Endometrial microvascular endothelial cells (primary cell): ENCODE data around the gene LUC7L2. TPM values are rescaled to one million over a fixed set of nuclear protein-coding genes. Genes with fewer than 3 reads are reported as not detected.
"Not testable (repeated sequence)": the region's sequence is repeated elsewhere in the genome, so short reads cannot be mapped to it uniquely, and the experiment has no call there.

ENCODE experiments used
- in situ Hi-C: cut with HindIII; loops from 2 replicates; pipeline ENCODE4 v1.10.0; 2017; ENCODE audit warnings: low sequenced_read_pairs, low pct_unique_long_range_greater_than_20kb; ENCODE audit errors: inconsistent ontology term
- total RNA-seq: library from RNA; depleted of rRNA; stranded (reverse); fragments of >200 nt; gene quantifications from one replicate; pipeline ENCODE4 v1.2.3, GENCODE V29; 2015; ENCODE audit errors: inconsistent ontology term

The LUC7L2 gene
- total RNA-seq, 1 donor from 2014 or later = 42.9 TPM

GRCh38 chr7:139468281-139468680 is 108.6 kb downstream of the LUC7L2 start:
- in situ Hi-C loops = not testable (repeated sequence)

GRCh38 chr7:139471740-139472353 is 112.2 kb downstream of the LUC7L2 start:
- in situ Hi-C loops = no loop called here

Other genes with a start within 250 kb of the LUC7L2 start
- gene UBN2, start 128.7 kb upstream of the LUC7L2 start, total RNA-seq = 3.1 TPM
- gene FMC1, start 18.6 kb upstream of the LUC7L2 start, total RNA-seq = 9.7 TPM
- gene KLRG2, start 123.8 kb downstream of the LUC7L2 start, total RNA-seq = not detected
- gene CLEC2L, start 163.8 kb downstream of the LUC7L2 start, total RNA-seq = not detected